Prostate gland (tissue), 2 donors: Measurements from ENCODE around the gene DES. TPM values are rescaled to one million over a fixed set of nuclear protein-coding genes. Genes with fewer than 3 reads are reported as not detected.

Experiments
- DNase-seq: peaks from one replicate; pipeline ENCODE4 v3.0.0-alpha.2; 2019; ENCODE audit warnings: low spot score
- H3K27ac ChIP-seq, 2 donors: fragments of 200-600 bp; sonication (generic); 2 replicates each; pipeline ENCODE4 v1.5.1; 2017 to 2019
- H3K27me3 ChIP-seq: fragments of 200-600 bp; sonication (generic); replicated peaks from 2 replicates; pipeline ENCODE4 v1.5.1; 2019; ENCODE audit not compliant: insufficient read depth
- H3K36me3 ChIP-seq, 2 donors: fragments of 200-600 bp; sonication (generic); 1 replicate in 1 of 2; 2 replicates in 1 of 2; pipeline versions ENCODE4 v1.5.1 to v1.8.1; 2017 to 2019
- H3K4me1 ChIP-seq: fragments of 200-600 bp; sonication (generic); replicated peaks from 2 replicates; pipeline ENCODE4 v1.5.1; 2019
- H3K4me3 ChIP-seq, 2 donors: fragments of 200-600 bp; sonication (generic); 2 replicates each; pipeline ENCODE4 v1.5.1; 2017 to 2019
- H3K9me3 ChIP-seq: fragments of 200-600 bp; sonication (generic); 2 replicates; pipeline ENCODE4 v1.5.1; 2017
- POLR2A ChIP-seq: fragments of 450-650 bp; IDR thresholded peaks from one replicate; pipeline ENCODE4 v1.6.1; 2016; ENCODE audit warnings: antibody characterized with exemption, mild to moderate bottlenecking
- POLR2AphosphoS5 ChIP-seq: sonication (generic); formaldehyde crosslinking; IDR thresholded peaks from one replicate; pipeline ENCODE4 v1.6.1; 2017; ENCODE audit warnings: antibody characterized with exemption
- WGBS: methylation state at CpG from one replicate; pipeline ENCODE4 v1.1.5; 2018; 5-methylcytosine and 5-hydroxymethylcytosine counted together
- intact Hi-C: fragments of 100-400 bp; cut with DNase I; formaldehyde crosslinking; loops from one replicate; pipeline ENCODE4 v1.14.2; 2022
- total RNA-seq, 2 donors: library from RNA; depleted of rRNA; stranded (reverse); fragments of >200 nt; gene quantifications; one replicate each; pipeline ENCODE4 v1.1.0, GENCODE V29; 2016
- TF ChIP-seq, protein P1 (sequence below), 4 experiments: fragments of 200-600 bp in 2 of 4; fragments of 450-650 bp in 2 of 4; sonication (generic) in 2 of 4; IDR thresholded peaks; 1 replicate in 3 of 4; 2 replicates in 1 of 4; pipeline ENCODE4 v1.5.1; 2016 to 2019; ENCODE audit warnings: antibody characterized with exemption in 4 of 4, mild to moderate bottlenecking in 2 of 4, moderate library complexity in 2 of 4

The DES gene
- total RNA-seq, 2 donors from 2014 or later, result 1,584 to 1,742 TPM

DNA sequence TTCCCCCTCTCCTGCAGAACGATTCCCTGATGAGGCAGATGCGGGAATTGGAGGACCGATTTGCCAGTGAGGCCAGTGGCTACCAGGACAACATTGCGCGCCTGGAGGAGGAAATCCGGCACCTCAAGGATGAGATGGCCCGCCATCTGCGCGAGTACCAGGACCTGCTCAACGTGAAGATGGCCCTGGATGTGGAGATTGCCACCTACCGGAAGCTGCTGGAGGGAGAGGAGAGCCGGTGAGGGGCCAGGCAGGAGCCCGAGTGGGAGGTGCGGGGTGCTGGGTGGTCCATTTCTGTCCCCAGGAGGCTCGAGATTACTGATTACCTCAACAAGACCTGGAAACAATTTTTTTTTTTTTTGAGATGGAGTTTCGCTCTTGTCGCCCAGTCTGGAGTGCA is 3.1 kb downstream of the DES start:
- Histone ChIP-seq H3K4me1 (no peaks in the 10 kb centered on the region), H3K9me3 (no peaks in the 10 kb centered on the region), H3K27me3 (peaks cover 2% of the 10 kb centered on the region), H3K4me3 (peak overlapping the region; percentile 21 to 24), H3K36me3 (no peaks in the 10 kb centered on the region), H3K27ac (peak overlapping the region; percentile 57 to 62)
- intact Hi-C loops, result no loop called here
- no peak for DNase-seq
- 82% methylated on average over 17 of the region's 17 CpGs for WGBS
- TF ChIP-seq POLR2A, result no peak
- TF ChIP-seq POLR2AphosphoS5, result no peak
- TF ChIP-seq, protein P1, sequence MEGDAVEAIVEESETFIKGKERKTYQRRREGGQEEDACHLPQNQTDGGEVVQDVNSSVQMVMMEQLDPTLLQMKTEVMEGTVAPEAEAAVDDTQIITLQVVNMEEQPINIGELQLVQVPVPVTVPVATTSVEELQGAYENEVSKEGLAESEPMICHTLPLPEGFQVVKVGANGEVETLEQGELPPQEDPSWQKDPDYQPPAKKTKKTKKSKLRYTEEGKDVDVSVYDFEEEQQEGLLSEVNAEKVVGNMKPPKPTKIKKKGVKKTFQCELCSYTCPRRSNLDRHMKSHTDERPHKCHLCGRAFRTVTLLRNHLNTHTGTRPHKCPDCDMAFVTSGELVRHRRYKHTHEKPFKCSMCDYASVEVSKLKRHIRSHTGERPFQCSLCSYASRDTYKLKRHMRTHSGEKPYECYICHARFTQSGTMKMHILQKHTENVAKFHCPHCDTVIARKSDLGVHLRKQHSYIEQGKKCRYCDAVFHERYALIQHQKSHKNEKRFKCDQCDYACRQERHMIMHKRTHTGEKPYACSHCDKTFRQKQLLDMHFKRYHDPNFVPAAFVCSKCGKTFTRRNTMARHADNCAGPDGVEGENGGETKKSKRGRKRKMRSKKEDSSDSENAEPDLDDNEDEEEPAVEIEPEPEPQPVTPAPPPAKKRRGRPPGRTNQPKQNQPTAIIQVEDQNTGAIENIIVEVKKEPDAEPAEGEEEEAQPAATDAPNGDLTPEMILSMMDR (IDR thresholded peaks at IDR 0.05), result no peak

DNA sequence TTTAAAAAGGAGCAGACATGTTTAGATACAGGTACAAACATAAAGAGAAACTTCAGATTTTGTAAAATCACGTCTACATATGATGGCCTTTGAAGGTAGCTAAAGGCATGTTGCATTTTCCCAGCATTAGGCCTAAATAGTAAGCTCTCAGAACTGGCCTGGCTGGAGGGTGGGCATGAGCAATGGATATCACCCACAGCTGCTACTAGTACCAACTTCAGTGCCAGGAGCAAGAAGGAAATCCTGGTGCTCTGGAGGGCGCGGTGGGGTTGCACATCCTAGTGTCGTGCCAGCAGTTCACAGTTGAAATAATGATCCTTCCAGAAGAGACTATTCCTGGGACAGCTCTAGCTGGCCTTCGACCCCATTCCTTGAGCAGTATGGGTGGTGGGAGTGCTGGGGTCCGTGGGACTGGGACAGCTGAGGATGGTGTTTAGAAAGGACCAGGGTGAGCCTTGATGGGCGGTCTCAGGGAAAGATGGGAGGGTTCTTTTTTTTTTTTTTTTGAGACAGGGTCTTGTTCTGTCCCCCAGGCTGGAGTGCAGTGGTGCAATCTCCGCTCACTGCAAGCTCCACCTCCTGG is 4.9 kb downstream of the DES start:
- H3K27ac ChIP-seq, result peak overlapping the region; percentile 32 to 47

DNA sequence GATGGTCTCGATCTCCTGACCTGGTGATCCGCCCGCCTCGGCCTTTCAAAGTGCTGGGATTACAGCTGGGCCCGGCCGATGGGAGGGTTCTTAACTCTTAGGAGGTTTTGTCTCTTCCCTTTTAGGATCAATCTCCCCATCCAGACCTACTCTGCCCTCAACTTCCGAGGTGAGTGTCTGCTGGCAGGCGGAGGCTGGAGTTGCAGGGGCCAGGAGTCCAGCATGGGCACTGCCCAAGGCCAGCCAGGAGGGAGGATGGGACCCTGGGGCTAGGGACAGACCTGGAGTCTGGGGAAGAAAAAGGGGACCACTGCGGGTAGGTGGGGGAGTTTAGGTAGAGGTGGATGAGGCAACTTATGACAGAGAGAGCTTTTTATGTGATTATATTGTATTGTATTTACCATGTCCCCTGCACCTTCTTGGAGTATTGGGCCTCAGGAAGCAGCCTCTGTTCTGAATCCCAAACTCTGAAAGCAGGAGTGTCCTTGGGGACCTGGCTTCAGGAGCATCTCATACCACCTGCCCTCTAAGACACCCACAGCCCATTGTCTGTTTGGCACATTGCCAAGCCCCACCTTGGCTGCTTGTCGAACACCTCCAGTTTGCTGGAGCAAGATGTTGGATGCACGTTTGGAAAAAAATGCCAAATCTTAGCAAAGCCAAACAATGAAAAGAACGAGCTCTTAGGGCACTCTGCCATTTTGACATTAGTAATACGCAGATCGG is 5.6 kb downstream of the DES start:
- peak overlapping the region in 1 of 2 donors; percentile 3 for H3K4me3 ChIP-seq
- WGBS, result 54% methylated on average over 14 of the region's 14 CpGs
- H3K27me3 ChIP-seq, result no peaks in the 10 kb centered on the region
- H3K27ac ChIP-seq, result peak overlapping the region; percentile 41 to 47
- H3K4me1 ChIP-seq, result no peaks in the 10 kb centered on the region
- intact Hi-C loops, result no loop called here
- no peak for DNase-seq
- no peaks in the 10 kb centered on the region for H3K9me3 ChIP-seq
- no peaks in the 10 kb centered on the region for H3K36me3 ChIP-seq
- peak; percentile 15 for TF ChIP-seq POLR2AphosphoS5
- TF ChIP-seq, protein P1 (IDR thresholded peaks at IDR 0.05), result no peak

More for the DNA sequence above, 4.9 kb downstream of the DES start:
- Histone ChIP-seq H3K27me3 (peaks cover 2% of the 10 kb centered on the region), H3K4me3 (peak overlapping the region in 1 of 2 donors; percentile 3), H3K4me1 (no peaks in the 10 kb centered on the region), H3K9me3 (no peaks in the 10 kb centered on the region), H3K36me3 (no peaks in the 10 kb centered on the region)
- no peak for DNase-seq
- WGBS, result 72% methylated on average over 8 of the region's 8 CpGs
- intact Hi-C loops, result no loop called here
- no peak for TF ChIP-seq POLR2AphosphoS5
- TF ChIP-seq POLR2A, result no peak
- TF ChIP-seq, protein P1 (IDR thresholded peaks at IDR 0.05), result no peak

DNA sequence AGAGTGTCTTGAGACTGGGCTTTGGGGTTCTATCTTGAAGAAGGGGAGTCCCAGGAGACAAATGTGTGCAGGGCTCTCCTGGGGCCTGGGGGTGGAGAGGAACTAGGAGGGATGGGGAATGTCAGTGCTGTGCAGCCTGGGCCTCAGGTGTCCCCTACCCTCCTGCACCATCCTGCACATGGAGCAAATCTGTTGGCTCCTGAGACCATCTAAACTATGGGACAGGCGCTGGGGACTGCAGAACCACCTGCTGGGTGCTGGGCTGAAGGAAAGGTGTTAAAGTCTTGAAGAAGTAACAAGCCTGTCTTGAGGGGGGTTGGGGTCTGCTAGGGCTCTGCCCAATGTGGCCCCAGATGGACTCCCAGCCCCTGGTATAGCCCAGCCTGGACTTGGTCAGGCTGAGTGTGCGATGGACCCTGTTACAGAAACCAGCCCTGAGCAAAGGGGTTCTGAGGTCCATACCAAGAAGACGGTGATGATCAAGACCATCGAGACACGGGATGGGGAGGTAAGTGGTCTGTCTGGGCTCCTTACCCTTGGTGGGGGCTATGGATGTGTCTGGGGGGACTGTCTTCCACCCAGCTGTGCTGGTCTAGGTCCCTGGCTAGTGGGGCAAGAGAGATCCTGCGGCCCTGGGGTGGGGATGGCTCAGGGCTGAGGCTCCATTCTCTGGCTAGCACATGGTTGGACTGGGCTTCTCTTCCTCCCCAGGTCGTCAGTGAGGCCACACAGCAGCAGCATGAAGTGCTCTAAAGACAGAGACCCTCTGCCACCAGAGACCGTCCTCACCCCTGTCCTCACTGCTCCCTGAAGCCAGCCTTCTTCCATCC is 7.3 kb downstream of the DES start:
- no peak overlapping the region for H3K4me3 ChIP-seq
- TF ChIP-seq, protein P1 (IDR thresholded peaks at IDR 0.05), result no peak
- TF ChIP-seq POLR2A (peak; percentile 15), POLR2AphosphoS5 (peak; percentile 8)
- intact Hi-C loops, result no loop called here
- DNase-seq, result no peak
- H3K4me1 ChIP-seq, result no peaks in the 10 kb centered on the region
- no peaks in the 10 kb centered on the region for H3K36me3 ChIP-seq
- no peak overlapping the region for H3K27ac ChIP-seq
- no peaks in the 10 kb centered on the region for H3K9me3 ChIP-seq
- 86% methylated on average over 7 of the region's 8 CpGs for WGBS
- no peaks in the 10 kb centered on the region for H3K27me3 ChIP-seq
